ENCODE measurements around the gene PCTP. TPM values are rescaled to one million over a fixed set of nuclear protein-coding genes. Genes with fewer than 3 reads are reported as not detected.

Gene PCTP
- total RNA-seq, 1 experiment from 2014 or later, result 17.1 TPM

- Histone ChIP-seq H2BK15ac (ENCODE audit: low read depth, low read length) (no peak overlapping the region), H4K91ac (ENCODE audit: insufficient read length, low read depth, low read length) (no peak overlapping the region), H3K18ac (ENCODE audit: insufficient read length, low read depth, low read length) (no peak overlapping the region), H3K23ac (ENCODE audit: insufficient read length, low read depth, low read length) (no peak overlapping the region), H4K20me1 (ENCODE audit: control insufficient read depth, insufficient read depth, insufficient read length) (no peaks in the 10 kb centered on the region), H3K27ac (ENCODE audit: insufficient read length, low read depth, low read length) (no peak overlapping the region), H3K9me3 (ENCODE audit: control insufficient read depth, low read depth, low read length) (no peaks in the 10 kb centered on the region), H4K8ac (replicated peaks; ENCODE audit: insufficient read length, low read depth, low read length) (no peak overlapping the region), H2AK5ac (ENCODE audit: insufficient read length, low read length) (no peak overlapping the region), H3K9ac (ENCODE audit: extremely low read depth, insufficient read length, low read length) (no peak overlapping the region), H3K79me1 (ENCODE audit: insufficient read depth, low read depth, low read length, poor library complexity, severe bottlenecking) (no peaks in the 10 kb centered on the region), H3K79me2 (ENCODE audit: insufficient read depth, low read length) (no peaks in the 10 kb centered on the region), H3T11ph (ENCODE audit: low read length) (no peak overlapping the region), H2BK120ac (ENCODE audit: low read depth, low read length, poor library complexity, severe bottlenecking) (no peak overlapping the region), H2BK5ac (ENCODE audit: insufficient read length, low read length) (no peak overlapping the region), H2BK12ac (ENCODE audit: insufficient read length, low read depth, low read length) (no peak overlapping the region), H3K56ac (ENCODE audit: insufficient read length, low read depth, low read length) (no peak overlapping the region), H2BK20ac (ENCODE audit: low read depth, low read length, poor library complexity, severe bottlenecking) (no peak overlapping the region), H3K23me2 (ENCODE audit: insufficient read length, low read depth, low read length, poor library complexity, severe bottlenecking) (no peaks in the 10 kb centered on the region), H3K4me2 (ENCODE audit: insufficient read depth, insufficient read length, low read length) (no peak overlapping the region), H3K4ac (ENCODE audit: low read depth, low read length) (no peak overlapping the region), H4K5ac (ENCODE audit: insufficient read length, low read depth, low read length) (no peak overlapping the region), H3K14ac (ENCODE audit: insufficient read depth, low read length) (no peak overlapping the region), H3K27me3 (ENCODE audit: insufficient read depth, low read length) (0 out of 2 replicates have a peak, but pooled peaks cover 3% of the 10 kb centered on the region), H2AFZ (ENCODE audit: low read length) (no peak overlapping the region), H3K4me1 (ENCODE audit: insufficient read depth, low read length) (peaks cover 8% of the 10 kb centered on the region; the same call in 1 of the 2 replicates)
- no CpG with 5 or more reads among the region's 5 CpGs for WGBS (ENCODE audit: extremely low coverage, insufficient read length, low lambda C conversion rate)
- H3K27ac Mint-ChIP-seq, result peak overlapping the region in 1 of 3 experiments; percentile 44; a peak in 1 of 7 replicates
- no peak for TF ChIP-seq CTCF (conservative IDR thresholded peaks at IDR 0.05)
- no peak overlapping the region for H3K4me3 Mint-ChIP-seq
- no peaks in the 10 kb centered on the region for H3K36me3 Mint-ChIP-seq (ENCODE audit: insufficient read depth in 1 of 3, low read depth in 3 of 3)
- no peaks in the 10 kb centered on the region for H3K27me3 Mint-ChIP-seq (ENCODE audit: low read depth)
- H3K9me3 Mint-ChIP-seq, result no peaks in the 10 kb centered on the region
- H3K4me1 Mint-ChIP-seq, result peaks cover 39 to 55% of the 10 kb centered on the region in 2 experiments
- no peak for DNase-seq
These were observed 22.5 kb upstream of the PCTP start for GRCh38 chr17:55728361-55728760.
